ENCODE data around the gene SMR3B.
A peak's percentile ranks its signal among the peaks of the same experiment; 100 is the strongest.

SMR3B gene

GRCh38 chr4:70399319-70399718 lies 16.4 kb downstream of the SMR3B start:
- DNase-seq (ENCODE audit: low spot score) = no peak
- H3K36me3 ChIP-seq (ENCODE audit: low read depth) = no peaks in the 10 kb centered on the region
- H3K27ac ChIP-seq (ENCODE audit: poor library complexity, severe bottlenecking) = no peak overlapping the region
- H3K9me3 ChIP-seq (ENCODE audit: severe bottlenecking) = no peaks in the 10 kb centered on the region
- H3K4me1 ChIP-seq (ENCODE audit: insufficient read depth, poor library complexity, severe bottlenecking) = no peaks in the 10 kb centered on the region
- TF ChIP-seq, protein P1, sequence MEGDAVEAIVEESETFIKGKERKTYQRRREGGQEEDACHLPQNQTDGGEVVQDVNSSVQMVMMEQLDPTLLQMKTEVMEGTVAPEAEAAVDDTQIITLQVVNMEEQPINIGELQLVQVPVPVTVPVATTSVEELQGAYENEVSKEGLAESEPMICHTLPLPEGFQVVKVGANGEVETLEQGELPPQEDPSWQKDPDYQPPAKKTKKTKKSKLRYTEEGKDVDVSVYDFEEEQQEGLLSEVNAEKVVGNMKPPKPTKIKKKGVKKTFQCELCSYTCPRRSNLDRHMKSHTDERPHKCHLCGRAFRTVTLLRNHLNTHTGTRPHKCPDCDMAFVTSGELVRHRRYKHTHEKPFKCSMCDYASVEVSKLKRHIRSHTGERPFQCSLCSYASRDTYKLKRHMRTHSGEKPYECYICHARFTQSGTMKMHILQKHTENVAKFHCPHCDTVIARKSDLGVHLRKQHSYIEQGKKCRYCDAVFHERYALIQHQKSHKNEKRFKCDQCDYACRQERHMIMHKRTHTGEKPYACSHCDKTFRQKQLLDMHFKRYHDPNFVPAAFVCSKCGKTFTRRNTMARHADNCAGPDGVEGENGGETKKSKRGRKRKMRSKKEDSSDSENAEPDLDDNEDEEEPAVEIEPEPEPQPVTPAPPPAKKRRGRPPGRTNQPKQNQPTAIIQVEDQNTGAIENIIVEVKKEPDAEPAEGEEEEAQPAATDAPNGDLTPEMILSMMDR (IDR thresholded peaks at IDR 0.05; ENCODE audit: poor library complexity, severe bottlenecking) = no peak
- ATAC-seq (ENCODE audit: low read depth) = 0 out of 3 replicates have a peak, but pooled peaks have one; percentile 58
- no peak overlapping the region for H3K4me3 ChIP-seq (ENCODE audit: severe bottlenecking)
- H3K27me3 ChIP-seq (ENCODE audit: insufficient read depth, poor library complexity, severe bottlenecking) = no peaks in the 10 kb centered on the region

DNA sequence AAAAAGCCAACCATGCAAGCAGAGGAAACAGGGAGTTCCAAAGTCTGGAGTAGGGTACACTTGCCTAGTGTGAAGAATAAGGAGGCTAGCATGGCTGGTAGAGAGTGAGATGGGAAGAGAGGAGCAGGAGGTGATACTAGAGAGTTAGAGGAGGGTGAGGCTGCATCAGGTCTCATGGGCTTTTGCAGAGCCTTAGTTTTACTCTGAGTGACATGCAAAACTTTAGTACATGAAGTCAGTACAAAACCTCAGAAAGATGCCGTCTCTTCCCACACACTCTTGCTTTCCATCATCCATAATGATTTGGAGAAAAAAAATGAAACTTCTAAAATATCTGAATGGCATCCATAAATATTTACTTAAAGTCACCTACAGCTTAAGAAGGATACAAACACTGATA lies 19.8 kb downstream of the SMR3B start:
- ATAC-seq (ENCODE audit: low read depth) (no peak), DNase-seq (ENCODE audit: low spot score) (no peak)
- Histone ChIP-seq H3K27me3 (ENCODE audit: insufficient read depth, poor library complexity, severe bottlenecking) (no peaks in the 10 kb centered on the region), H3K9me3 (ENCODE audit: severe bottlenecking) (no peaks in the 10 kb centered on the region), H3K4me1 (ENCODE audit: insufficient read depth, poor library complexity, severe bottlenecking) (no peaks in the 10 kb centered on the region), H3K36me3 (ENCODE audit: low read depth) (no peaks in the 10 kb centered on the region), H3K27ac (ENCODE audit: poor library complexity, severe bottlenecking) (no peak overlapping the region), H3K4me3 (ENCODE audit: severe bottlenecking) (no peak overlapping the region)
- TF ChIP-seq, protein P1 (IDR thresholded peaks at IDR 0.05; ENCODE audit: poor library complexity, severe bottlenecking) = no peak

- H3K27ac ChIP-seq (ENCODE audit: poor library complexity, severe bottlenecking) = no peak overlapping the region
- H3K27me3 ChIP-seq (ENCODE audit: insufficient read depth, poor library complexity, severe bottlenecking) = no peaks in the 10 kb centered on the region
- no peaks in the 10 kb centered on the region for H3K36me3 ChIP-seq (ENCODE audit: low read depth)
- TF ChIP-seq, protein P1 (IDR thresholded peaks at IDR 0.05; ENCODE audit: poor library complexity, severe bottlenecking) = no peak
- no peak overlapping the region for H3K4me3 ChIP-seq (ENCODE audit: severe bottlenecking)
- no peak for ATAC-seq (ENCODE audit: low read depth)
- H3K9me3 ChIP-seq (ENCODE audit: severe bottlenecking) = no peaks in the 10 kb centered on the region
- H3K4me1 ChIP-seq (ENCODE audit: insufficient read depth, poor library complexity, severe bottlenecking) = no peaks in the 10 kb centered on the region
- DNase-seq (ENCODE audit: low spot score) = no peak
Observed at GRCh38 chr4:70405765-70406164, 22.8 kb downstream of the SMR3B start.

DNA sequence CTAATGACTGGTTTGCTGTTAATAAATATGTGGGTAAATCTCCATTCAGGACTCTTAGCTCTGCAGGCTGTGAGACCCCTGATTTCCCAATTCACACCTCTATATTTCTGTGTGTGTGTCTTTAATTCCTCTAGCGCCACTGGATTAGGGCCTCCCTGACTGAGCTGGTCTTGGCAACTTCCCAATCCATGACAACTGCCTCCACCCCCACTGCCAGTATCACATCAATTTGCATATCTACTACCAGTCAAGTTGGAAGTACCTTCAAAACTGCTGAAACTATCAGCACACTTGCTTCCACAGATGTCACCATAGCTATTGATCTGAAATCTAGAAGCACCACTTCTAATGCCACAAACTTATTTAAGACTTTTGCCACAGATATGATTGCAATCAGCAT lies 42.4 kb downstream of the SMR3B start:
- DNase-seq (ENCODE audit: low spot score) = no peak
- Histone ChIP-seq H3K36me3 (ENCODE audit: low read depth) (no peaks in the 10 kb centered on the region), H3K9me3 (ENCODE audit: severe bottlenecking) (no peaks in the 10 kb centered on the region), H3K4me3 (ENCODE audit: severe bottlenecking) (no peak overlapping the region), H3K27me3 (ENCODE audit: insufficient read depth, poor library complexity, severe bottlenecking) (no peaks in the 10 kb centered on the region), H3K27ac (ENCODE audit: poor library complexity, severe bottlenecking) (no peak overlapping the region), H3K4me1 (ENCODE audit: insufficient read depth, poor library complexity, severe bottlenecking) (no peaks in the 10 kb centered on the region)
- ATAC-seq (ENCODE audit: low read depth) = no peak
- TF ChIP-seq, protein P1 (IDR thresholded peaks at IDR 0.05; ENCODE audit: poor library complexity, severe bottlenecking) = no peak

GRCh38 chr4:70426789-70427188 lies 43.9 kb downstream of the SMR3B start:
- ATAC-seq (ENCODE audit: low read depth) (no peak), DNase-seq (ENCODE audit: low spot score) (no peak)
- H3K9me3 ChIP-seq (ENCODE audit: severe bottlenecking) = no peaks in the 10 kb centered on the region
- no peaks in the 10 kb centered on the region for H3K36me3 ChIP-seq (ENCODE audit: low read depth)
- no peak overlapping the region for H3K4me3 ChIP-seq (ENCODE audit: severe bottlenecking)
- TF ChIP-seq, protein P1 (IDR thresholded peaks at IDR 0.05; ENCODE audit: poor library complexity, severe bottlenecking) = no peak
- H3K27me3 ChIP-seq (ENCODE audit: insufficient read depth, poor library complexity, severe bottlenecking) = no peaks in the 10 kb centered on the region
- no peak overlapping the region for H3K27ac ChIP-seq (ENCODE audit: poor library complexity, severe bottlenecking)
- H3K4me1 ChIP-seq (ENCODE audit: insufficient read depth, poor library complexity, severe bottlenecking) = no peaks in the 10 kb centered on the region

All from RWPE2 (cell line).